A673 (cell line): Measurements from ENCODE around the gene EHMT1.

Source experiments
- EZH2 ChIP-seq: fragments of 200-600 bp; sonication (generic); IDR thresholded peaks from 2 replicates; pipeline ENCODE4 v1.6.1; 2017; ENCODE audit warnings: borderline replicate concordance, low read depth, mild to moderate bottlenecking, mixed read lengths, antibody characterized with exemption, low read length; ENCODE audit not compliant: poor library complexity, severe bottlenecking
- TF ChIP-seq, protein P1 (sequence below): fragments of 300-800, 200-600 bp; sonication (generic); conservative IDR thresholded peaks from 2 replicates; pipeline ENCODE4 v1.5.1; 2017; ENCODE audit warnings: low read depth, mild to moderate bottlenecking, antibody characterized with exemption, low read length, moderate library complexity, mixed read lengths

DNA sequence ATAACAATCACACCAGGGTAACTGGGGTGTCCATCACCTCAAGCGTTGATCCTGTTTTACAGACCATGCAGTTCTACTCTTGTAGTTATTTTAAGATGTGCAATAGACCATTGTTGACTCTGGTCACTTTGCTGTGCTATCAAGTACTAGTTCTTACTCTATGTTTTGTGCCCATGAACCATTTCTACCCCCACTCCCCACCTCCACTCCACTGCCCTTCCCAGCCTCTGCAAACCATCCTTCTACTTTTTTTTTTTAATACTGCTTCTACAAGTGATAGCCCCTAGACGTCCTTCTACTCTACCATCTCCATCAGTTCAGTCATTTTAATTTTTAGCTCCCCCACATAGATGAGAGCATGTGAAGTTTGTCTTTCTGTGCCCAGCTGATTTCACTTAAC is 38.8 kb downstream of the EHMT1 start:
- TF ChIP-seq, protein P1, sequence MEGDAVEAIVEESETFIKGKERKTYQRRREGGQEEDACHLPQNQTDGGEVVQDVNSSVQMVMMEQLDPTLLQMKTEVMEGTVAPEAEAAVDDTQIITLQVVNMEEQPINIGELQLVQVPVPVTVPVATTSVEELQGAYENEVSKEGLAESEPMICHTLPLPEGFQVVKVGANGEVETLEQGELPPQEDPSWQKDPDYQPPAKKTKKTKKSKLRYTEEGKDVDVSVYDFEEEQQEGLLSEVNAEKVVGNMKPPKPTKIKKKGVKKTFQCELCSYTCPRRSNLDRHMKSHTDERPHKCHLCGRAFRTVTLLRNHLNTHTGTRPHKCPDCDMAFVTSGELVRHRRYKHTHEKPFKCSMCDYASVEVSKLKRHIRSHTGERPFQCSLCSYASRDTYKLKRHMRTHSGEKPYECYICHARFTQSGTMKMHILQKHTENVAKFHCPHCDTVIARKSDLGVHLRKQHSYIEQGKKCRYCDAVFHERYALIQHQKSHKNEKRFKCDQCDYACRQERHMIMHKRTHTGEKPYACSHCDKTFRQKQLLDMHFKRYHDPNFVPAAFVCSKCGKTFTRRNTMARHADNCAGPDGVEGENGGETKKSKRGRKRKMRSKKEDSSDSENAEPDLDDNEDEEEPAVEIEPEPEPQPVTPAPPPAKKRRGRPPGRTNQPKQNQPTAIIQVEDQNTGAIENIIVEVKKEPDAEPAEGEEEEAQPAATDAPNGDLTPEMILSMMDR: no peak
- TF ChIP-seq EZH2: no peak
